ENCODE results near the gene SGMS1. TPM values are rescaled to one million over a fixed set of nuclear protein-coding genes. Genes with fewer than 3 reads are reported as not detected.

SGMS1 gene
- total RNA-seq, 1 donor from 2014 or later = 20.8 TPM

GRCh38 chr10:50605951-50606270 lies 17.8 kb downstream of the SGMS1 start:
- no peak for ATAC-seq

DNA sequence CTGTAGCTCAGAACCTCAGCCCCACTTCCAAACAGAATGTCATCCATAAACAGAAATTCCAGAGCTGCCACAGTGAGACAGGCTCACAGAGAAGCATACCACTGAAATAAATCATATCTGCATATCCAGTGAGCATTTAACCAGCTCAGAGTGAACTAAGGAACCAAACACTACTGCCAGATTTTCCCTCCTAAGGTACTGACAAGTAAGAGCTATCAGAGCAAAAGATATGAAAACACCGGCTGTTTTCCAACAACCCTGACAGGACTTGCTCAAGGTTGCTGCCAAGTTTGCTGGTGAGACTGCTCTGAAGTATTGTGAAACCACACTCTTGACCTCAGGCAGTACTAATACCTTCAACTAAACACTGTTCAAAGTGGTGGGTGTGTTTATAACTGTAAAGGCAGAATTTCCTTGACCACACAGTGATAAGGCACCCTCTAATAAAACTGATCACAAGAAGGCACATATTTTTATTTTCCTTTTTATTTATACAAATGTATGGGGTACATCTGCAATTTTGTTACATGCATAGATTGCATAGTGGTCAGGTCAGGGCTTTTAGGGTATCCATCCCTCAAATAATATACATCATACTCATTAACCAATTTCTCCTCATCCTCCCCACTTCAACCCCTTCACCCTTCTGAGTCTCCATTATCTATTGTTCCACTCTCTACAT lies 18.3 kb downstream of the SGMS1 start:
- peak; percentile 87 for ATAC-seq

DNA sequence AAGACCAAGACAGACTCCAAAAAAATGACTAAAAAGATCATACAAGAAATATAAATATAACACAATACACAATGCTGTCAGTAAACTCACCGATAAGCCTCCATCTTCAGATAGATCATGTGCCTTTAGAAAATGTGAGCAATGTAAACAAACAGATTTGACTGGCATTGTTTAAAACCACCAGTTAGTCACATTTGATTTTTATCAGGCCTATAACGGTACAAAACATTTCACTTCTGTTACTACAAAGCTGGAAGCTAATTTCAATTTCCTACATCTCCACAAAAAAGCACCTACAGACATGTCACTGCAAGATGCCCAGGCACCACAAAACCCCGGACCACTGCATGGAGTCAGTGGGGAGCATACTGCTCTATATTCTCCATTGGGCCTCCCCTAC lies 18.9 kb downstream of the SGMS1 start:
- no peak for ATAC-seq

- ATAC-seq = no peak
These were observed 19.6 kb downstream of the SGMS1 start for GRCh38 chr10:50604049-50604640.

GRCh38 chr10:50603151-50603850 lies 20.5 kb downstream of the SGMS1 start:
- ATAC-seq = no peak

- ATAC-seq = no peak
These were observed 21.8 kb downstream of the SGMS1 start for GRCh38 chr10:50601974-50602373.

DNA sequence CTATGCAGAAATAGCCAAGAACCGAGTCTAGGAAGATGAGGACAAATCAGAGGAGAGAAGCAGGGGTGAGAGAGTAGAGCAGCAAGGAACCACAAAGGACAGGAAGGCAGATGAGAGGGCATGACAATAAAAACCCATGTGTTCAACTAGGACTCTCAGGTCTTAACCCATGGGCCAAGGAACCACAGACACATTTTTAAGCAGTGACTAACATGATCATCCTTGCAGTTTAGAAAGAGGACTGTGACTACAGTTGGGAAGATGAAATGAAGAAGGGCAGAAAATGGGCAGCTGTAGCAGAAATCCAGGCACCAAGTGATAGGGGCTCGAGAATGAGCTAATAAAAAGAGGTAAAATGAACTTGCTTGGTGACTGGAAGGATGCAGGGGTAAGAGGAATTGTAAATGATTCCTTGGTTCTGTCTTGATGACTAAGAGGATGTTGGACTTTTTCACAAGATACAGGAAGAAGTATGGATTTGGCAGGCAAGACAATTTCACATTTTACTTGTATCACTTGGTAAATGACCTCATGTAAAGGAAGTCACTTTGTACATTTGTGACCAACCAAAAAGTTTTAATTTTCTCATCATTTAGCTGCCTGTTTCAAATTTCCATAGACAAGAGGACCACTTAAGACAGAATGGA lies 22.8 kb downstream of the SGMS1 start:
- ATAC-seq = no peak

DNA sequence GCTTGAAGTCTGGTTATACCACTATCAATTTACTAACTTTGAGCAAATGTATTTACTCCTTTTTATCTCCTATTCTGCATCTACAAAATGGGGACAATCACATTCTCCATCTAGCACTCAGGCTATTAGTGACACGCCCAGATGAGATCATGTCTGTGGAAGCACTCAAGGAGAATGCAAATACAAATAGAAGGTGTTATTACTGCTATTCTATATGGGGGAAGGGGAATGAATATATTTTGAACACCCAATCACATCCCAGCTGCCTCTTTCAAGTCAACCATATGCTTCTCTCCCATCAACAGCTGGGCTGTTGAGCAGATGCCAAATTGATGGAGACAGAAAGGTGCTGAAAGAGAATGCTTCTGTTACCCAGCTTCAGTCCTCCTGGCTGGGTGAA lies 23.5 kb downstream of the SGMS1 start:
- peak; percentile 39 for ATAC-seq

DNA sequence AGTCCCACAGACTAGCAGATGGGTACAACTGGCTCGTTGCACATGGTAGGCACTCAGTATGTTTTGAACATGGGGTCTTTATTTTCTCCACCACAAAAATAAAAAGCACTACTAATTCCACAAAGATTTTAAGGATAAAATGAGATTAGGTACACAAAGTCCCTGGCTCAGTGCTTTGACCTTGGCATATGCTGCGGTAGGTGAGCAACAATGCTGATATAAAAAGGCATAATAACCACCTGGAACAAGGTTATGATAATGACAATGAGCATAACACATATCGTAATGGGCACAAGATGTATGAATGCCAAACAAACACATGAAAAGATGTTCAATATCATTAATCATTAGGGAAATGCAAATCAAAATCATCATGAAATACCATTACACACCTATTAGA lies 26.9 kb downstream of the SGMS1 start:
- no peak for ATAC-seq

DNA sequence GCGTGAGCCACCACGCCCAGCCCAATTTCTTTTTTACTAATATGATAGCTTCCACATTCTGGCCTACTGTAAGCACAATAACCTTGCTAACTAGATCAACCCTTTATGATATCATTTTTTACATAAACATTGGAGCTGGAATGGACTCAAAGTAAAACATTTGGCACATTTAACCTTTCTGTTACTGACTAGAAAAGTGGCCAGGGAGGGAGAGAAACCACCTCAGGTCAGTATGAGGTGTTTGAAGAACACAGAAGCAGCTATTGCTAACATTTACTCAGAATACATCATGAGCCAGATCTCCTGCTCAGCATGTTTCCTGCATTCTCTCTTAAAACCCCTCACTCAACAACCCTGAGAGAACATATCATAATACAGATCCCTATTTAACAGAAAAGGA lies 27.3 kb downstream of the SGMS1 start:
- ATAC-seq = no peak

GRCh38 chr10:50595785-50596184 lies 28.0 kb downstream of the SGMS1 start:
- ATAC-seq = no peak

DNA sequence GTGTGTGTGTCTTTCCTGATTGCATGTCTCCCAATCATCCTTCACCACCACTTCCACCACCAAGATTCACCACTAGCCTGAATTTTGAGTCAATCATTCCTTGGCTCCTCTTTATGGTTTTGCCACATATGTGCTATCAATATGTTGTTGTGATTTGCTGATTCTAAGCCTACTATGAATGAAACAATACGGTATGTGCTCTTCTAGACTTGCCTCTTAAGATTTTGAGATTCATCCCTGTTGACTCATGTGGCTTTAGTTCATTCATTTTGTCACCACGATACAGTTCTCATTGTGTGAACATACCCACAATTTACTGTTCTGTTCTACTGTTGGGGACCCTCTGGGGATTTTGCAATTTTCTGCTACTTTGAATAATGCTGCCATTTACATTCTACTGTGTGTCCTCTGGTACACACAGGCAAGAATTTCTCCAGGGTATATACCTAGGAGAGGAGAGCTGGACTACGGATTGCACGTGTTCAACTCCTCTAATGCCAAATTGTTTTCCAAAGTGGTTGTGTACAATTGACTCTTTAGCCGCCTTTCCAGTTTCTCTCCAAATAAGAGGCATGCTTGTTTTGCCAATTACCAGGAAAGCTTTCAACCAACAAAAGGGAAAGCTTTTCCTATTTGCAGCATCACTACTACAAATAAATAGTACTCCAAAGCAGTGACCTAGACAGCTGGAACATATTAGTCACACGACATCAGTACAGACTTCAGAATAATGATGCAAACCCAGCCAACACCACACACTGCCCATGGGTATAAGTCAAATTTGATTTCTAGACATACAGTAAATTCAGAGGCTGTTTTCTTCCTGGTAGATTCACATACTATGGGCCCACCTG lies 30.0 kb downstream of the SGMS1 start:
- peak; percentile 47 for ATAC-seq

DNA sequence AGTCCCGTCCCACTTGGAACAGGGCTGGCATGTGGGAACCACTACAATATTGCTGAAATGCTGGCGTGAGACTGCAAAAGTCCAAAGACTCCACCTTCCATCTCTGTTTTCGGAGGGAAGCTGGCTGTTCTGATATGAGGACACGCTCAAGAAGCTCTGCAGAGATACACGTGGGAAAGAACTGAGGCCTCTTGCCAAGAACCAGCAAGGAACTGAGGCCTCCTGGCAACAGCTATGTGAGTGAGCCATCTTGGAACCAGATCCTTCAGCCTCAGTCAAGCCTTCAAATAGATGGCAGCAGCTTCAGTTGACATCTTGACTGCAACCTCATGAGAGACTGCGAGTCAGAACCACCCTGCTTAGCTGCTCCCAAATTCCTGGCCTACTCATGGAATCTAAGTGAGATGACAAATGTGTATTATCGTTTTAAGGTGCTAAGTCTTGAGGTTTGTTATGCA lies 30.8 kb downstream of the SGMS1 start:
- no peak for ATAC-seq

DNA sequence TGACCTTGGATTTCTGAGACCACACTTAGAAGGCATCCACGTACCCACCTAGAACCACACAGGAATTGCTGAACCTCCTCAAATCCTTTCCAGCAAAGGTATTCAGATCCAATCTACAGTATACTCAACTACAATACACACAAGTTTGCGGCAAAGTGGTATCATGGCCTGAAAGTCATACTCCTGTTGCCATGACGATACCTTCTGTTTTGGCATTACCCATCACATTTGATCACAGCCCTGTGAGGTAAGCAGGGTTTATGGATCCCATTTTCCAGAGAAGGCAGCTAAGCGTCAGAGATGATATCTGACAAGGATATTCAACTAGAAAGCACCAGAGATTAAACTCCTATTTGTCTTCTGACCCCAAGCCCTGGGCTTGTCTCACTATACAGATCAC lies 32.8 kb downstream of the SGMS1 start:
- no peak for ATAC-seq

- ATAC-seq = no peak
These were observed 37.0 kb downstream of the SGMS1 start for GRCh38 chr10:50586740-50587088.

- peak; percentile 92 for ATAC-seq
These were observed 37.6 kb downstream of the SGMS1 start for GRCh38 chr10:50585921-50586739.

DNA sequence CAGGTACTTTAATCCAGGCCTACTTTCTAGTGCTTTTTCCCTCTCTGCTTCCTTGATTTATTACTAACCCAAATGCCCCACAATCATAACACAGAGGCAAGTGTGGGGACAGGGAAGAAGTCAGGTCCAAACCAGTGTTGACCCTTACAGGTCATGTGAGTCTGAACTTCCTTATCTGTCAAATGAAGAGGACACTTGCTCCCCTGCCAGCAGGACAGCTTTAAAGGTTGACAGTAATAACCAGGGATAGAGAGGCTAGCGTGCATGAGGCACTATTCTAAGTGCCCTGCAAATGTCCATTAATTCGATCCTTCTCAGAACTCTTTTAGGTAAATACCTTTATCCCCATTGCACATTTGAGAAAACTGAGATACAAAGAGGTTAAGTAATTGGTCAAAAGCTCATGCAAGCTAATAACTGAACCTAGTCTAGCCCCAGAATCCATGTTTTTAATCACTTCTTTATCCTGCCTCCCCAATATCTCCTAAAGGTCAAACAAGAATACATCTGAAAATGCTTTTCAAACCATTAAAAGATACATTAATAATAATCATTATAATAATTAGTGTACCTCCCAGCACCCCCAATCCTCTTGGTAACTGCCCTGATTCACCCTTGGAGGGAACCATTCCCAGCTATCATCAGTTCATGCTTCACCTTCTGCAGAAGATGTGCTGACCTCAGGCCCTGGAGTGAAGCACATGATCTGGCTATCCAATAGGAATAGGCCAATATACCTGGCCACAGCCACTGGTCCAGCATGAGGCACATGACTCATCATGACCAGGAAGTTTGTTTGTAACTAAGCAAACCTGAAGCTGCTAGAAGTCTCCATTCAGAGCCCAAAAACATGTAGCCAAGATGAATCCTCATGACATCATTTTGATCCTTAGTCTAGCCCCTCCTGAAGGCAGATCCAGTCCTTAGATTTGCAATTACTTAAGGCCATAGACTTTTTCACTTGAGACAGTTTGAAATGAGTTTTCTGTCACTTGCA lies 40.7 kb downstream of the SGMS1 start:
- ATAC-seq = peak; percentile 34

DNA sequence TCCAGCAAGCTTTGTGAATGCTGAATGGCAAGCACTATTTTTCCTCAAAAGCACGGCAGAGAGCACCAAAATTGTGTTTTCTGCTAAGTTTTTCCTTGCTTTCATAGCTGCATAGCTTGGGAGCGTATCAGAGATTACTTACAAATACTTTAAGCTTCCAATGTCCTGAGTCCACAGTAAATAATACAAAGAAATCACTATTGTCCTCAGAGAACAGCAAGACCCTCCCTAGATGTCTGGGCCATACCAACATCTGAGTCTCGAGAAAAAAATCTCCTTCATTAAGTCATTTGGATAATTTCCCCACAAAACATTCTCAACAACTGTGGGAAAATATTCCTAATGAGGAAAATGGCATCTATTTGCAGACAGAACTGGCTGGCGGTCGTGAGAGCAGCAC lies 41.7 kb downstream of the SGMS1 start:
- no peak for ATAC-seq

DNA sequence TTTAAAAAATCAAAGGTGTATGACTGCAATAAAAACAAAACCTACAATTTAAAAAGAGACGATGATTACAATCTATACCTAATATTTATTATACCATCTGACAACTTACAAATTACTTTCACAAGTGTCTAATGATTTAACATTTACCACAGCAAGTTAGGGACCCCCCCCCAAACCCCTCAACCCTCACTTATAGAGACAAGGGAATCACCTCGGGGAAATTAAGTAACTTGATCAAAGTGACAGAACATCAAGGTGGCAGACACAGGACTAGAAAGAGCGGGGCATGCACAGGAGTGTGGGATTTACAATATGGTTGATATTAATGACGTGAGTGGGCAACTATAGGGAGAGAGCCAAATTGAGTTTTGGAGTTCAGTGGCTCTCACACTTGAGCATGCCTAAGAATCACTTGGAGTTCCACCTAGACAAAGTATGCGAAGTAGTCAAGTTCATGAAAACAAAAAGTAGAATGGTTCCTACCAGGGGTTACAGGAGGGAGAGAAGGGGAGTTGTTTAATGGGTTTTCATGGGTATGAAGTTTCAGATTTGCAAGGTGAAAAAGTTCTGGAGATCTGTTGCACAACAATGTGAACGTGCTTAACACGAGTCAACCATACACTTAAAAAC lies 43.4 kb downstream of the SGMS1 start:
- ATAC-seq = no peak

Measured in esophagus mucosa (tissue), 1 donor.